GM19397 (cell line): ENCODE data around the gene SLC5A2.

Experiments
- ATAC-seq: cut with Tn5 transposase; IDR thresholded peaks from one replicate; pipeline ENCODE4 v1.9.1; 2021; ENCODE audit warnings: mild to moderate bottlenecking, moderate library complexity; ENCODE audit not compliant: unreplicated experiment

The SLC5A2 gene

DNA sequence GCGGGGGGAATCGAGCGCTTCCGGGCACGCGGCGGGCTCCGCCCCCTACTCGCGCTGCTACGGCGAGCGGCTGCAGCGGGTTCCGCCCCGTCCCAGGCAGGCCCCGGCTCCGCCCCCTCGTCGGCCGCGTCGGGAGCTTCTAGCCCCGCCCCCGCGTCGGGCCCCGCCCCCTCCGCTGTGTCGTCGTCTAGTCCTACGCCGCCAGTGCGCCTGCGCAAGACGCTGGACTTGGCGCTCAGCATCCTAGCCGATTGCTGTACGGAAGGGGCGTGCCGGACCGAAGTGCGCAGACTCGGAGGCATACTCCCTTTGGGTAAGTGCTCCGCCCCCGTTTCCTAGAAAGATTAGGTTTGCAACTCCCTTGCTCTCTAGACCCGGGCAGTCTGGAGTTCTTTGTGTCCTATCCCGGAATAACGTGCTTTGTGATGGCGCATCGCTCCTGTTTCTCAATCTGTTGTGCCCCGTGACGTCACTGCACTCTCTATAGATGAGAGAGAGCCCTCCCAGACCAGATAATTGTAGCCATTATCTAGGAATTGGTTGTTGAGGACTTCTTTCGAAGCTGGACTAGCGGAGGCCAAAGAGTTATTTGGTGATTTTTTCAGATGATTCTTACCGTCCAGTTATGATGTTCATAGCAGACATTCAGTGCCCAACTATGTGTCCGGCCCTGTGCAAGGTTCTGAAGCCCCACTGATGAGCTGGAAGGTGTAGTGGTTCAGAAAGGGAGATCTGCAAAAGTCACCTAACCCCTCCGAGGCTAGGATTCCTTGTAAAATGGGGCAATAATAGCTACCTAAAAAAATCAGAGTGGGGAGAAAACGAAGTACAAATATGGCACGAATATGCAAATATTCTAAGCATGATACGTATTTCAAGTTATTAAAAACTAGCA lies 23.0 kb upstream of the SLC5A2 start:
- ATAC-seq: peak; percentile 75

DNA sequence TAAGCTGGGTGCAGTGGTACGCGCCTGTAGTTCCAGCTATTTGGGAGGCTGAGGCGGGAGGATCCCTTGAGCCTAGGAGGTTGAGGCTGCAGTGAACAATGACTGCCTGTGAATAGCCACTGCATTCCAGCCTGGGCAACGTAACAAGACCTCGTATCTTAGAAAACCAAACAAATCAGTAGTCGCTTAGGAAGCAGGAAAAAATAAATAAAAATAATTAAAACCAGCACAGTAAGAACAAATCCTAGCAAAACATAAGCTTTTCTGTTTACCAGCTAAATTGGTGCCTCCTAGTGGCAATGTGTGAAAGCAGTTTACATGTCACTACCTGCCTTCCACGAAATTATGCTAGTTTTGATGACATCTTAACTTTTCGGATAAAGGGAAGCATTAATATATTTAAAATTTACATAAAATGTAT lies 22.3 kb upstream of the SLC5A2 start:
- ATAC-seq: no peak

DNA sequence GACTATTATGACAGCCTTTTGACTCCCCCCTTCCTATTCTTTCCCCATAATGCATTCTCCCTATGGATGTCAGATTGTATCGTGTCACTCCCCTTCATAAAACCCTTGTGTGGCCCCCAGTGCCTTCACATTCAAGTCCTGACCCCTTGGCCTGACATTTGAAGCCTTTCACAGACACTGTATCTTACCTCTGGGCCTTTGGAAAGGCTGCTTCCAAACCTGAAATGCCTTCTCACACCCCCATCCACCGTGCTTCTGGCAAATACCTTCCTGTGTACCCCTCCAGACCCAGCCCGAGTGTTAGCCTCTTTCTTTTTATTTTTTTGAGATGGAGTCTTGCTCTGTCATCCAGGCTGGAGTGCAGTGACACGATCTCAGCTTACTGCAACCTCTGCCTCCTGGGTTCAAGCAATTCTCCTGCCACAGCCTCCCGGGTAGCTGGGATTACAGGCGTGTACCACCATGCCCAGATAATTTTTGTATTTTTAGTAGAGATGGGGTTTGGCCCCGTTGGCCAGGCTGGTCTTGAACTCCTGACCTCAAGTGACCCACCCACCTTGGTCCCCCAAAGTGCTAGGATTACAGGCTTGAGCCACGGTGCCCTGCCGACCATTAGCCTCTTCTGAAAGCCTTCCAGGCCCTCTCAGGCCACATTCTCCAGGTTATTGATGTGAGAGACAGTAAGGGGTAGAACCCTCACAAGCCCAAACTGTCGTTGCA lies 21.6 kb upstream of the SLC5A2 start:
- ATAC-seq: no peak

DNA sequence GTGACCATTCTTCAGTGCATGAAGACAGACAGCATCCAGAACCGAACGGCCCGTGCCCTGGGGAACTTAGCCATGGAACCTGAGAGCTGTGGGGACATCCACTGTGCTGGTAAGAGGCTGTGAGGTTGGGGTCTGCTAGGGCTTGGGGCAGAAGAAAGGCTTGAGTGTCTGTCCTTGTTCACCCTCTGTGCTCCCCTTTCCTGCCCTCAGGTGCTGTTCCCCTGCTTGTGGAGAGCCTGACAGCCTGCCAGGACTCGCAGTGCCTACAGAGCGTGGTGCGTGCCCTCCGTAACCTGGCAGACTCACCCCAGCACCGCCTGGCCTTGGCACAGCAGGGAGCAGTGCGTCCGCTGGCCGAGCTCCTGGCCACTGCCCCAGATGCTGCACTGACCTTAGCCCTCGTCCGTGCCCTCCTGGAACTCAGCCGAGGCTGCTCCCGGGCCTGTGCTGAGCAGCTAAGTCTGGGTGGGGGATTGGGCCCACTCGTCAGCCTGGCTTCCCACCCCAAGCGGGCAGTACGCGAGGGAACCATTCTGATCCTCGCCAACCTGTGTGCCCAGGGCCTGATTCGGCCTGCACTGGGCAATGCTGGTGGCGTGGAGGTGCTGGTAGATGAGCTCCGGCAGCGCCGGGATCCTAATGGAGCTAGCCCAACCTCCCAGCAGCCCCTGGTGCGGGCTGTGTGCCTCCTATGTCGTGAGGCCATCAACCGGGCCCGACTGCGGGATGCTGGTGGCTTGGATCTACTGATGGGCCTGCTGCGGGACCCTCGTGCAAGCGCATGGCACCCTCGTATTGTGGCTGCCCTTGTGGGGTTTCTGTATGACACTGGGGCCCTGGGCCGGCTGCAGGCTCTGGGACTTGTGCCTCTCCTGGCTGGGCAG lies 20.8 kb upstream of the SLC5A2 start:
- ATAC-seq: no peak

DNA sequence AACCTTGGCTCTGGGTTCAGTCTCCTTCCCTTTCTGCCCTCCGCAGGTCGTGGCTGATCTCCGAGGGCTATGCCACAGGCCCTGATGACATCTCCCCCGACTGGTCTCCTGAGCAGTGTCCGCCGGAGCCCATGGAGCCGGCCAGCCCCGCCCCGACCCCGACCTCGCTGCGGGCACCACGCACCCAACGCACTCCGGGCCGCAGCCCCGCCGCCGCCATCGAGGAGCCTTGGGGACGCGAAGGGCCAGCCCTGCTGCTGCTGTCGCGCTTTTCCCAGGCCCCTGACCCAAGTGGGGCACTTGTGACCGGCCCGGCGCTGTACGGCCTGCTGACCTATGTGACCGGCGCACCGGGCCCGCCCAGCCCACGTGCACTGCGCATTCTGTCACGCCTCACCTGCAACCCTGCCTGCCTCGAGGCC lies 18.6 kb upstream of the SLC5A2 start:
- ATAC-seq: no peak

DNA sequence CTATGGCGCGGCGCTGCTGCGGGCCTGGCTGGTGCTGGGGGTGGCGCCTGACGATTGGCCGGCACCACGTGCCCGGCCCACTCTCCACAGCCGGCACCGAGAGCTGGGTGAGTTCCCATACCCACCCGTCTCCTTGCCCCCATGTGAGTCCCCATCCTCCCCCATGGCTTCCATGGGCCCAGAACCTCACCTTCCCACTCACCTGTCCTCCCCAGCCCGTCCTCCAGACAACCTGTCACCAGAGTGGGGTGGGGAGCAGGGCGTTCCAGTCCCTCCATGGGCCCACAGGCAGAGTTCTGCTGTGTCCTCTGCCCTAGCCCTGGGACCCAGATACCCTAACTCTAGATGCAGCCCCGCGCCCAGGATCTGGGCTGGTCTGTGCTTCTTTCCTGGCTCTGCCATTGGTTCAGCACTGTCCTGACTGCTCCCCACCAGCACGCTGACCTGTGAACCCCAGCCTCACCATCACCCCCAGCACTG lies 18.1 kb upstream of the SLC5A2 start:
- no peak for ATAC-seq

DNA sequence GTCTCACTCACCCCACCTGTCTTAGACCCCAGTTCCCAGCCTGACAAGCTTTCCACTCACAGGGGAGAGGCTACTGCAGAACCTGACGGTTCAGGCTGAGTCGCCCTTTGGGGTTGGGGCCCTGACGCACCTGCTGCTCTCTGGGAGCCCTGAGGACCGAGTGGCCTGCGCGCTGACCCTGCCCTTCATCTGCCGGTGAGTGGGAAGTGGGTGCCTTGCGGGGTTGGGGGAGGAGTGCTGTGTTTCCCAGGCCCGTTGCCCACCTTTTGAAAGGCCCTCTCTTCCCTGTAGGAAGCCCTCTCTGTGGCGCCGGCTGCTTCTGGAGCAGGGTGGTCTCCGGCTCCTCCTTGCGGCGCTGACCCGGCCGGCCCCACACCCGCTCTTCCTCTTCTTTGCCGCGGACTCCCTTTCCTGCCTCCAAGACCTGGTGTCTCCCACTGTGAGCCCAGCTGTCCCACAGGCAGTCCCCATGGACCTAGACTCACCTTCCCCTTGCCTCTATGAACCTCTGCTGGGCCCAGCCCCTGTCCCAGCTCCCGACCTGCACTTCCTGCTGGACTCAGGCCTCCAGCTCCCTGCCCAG lies 17.0 kb upstream of the SLC5A2 start:
- ATAC-seq: no peak

DNA sequence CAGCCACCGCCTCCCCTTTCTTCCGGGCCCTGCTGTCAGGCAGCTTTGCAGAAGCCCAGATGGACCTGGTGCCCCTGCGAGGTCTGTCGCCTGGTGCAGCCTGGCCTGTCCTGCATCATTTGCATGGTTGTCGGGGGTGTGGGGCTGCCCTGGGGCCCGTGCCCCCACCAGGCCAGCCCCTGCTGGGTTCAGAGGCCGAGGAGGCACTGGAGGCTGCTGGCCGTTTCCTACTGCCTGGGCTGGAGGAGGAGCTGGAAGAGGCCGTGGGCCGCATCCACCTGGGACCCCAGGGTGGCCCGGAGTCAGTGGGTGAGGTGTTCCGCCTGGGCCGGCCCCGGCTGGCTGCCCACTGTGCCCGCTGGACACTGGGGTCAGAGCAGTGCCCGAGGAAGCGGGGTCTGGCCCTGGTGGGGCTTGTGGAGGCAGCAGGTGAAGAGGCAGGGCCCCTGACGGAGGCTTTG lies 16.5 kb upstream of the SLC5A2 start:
- ATAC-seq: no peak

DNA sequence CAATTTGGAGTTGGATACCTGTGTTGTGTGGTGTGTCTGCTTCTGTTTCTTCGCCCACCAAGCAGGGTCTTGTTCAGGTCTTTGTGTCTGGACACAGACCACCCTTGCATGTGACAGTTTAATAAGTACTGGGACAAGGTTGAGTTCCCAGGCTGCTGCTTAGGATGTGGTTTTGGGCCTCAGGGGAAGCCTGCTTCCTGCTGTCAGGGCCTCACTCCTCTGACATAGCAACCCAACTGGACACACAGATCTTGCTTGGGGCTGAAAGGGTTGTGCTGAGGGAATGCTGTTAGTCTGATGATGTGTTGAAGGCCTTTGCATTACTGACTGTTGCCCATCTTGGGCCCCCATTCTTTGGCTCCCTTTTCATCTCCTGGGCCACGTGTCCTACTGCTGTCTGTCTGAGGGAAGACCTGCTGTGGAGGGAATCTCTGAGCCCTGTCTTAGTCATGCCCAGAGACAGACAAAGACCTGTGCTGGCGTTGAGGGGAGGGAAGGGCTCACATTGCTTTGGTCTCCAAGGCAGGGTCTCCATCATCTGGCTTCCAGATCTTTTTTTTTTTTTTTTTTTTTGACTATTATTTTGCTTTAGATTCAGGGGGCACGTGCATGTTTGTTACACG lies 15.7 kb upstream of the SLC5A2 start:
- no peak for ATAC-seq

DNA sequence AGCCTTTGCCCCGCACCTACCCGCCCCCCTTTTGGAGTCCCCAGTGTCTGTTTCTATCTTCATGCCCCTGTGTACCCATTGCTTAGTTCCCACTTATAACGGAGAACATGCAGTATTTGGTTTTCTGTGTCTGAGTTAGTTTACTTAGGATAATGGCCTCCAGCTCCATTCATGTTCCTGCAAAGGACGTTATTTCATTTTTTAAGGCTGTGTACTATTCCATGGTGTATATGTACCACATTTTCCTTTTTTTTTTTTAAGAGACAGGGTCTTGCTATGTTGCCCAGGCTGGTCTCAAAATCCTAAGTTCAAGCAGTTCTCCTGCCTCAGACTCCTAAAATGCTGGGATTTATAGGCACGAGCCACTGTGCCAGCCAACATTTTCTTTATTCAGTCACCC lies 15.1 kb upstream of the SLC5A2 start:
- ATAC-seq: no peak

DNA sequence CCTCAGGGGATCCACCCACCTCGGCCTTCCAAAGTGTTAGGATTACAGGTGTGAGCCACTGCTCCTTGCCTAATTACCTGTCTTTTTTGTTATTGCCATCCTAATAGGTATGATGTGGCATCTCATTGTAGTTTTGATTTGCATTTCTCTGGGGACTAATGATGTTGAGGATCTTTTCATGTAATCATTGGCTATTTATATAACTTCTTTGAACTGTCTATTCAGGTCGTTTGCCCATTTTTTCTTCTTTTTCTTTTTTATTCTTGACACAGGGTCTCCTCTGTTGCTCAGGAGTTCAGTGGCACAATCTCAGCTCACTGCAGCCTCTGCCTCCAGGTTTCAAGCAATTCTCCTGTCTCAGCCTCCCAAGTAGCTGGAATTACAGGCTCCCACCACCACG lies 12.3 kb upstream of the SLC5A2 start:
- no peak for ATAC-seq

DNA sequence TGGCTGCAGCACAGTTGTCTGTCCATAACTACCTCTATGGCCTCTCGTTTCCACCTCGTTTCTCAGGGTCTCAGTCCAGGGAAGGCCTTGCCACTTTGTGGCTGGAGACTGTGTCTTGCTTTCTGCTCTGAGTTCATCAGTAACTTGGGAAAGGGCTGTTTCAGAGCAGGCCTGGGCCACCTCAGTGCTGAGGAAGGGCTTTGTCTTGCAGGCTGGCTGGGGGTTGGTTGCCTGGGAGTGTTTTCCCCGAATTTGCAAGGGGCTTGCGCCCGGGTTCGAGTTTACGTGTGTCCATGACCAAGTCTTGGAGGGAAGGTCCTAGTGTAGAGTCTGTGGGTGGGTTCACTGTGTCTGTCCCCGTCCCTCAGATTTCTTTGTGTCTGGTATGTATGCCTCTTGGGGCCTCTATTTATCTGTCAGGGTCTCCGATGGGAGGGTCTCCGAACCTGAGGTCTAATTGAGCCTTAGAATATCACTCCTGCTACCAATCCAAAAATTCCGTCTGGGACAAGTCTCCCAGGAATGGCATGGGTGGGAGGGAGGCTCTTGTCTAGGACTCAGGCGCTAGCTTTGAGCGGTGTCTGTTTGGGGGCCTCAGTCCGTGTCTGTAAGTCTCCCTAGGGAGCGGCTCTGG lies 11.6 kb upstream of the SLC5A2 start:
- ATAC-seq: no peak

DNA sequence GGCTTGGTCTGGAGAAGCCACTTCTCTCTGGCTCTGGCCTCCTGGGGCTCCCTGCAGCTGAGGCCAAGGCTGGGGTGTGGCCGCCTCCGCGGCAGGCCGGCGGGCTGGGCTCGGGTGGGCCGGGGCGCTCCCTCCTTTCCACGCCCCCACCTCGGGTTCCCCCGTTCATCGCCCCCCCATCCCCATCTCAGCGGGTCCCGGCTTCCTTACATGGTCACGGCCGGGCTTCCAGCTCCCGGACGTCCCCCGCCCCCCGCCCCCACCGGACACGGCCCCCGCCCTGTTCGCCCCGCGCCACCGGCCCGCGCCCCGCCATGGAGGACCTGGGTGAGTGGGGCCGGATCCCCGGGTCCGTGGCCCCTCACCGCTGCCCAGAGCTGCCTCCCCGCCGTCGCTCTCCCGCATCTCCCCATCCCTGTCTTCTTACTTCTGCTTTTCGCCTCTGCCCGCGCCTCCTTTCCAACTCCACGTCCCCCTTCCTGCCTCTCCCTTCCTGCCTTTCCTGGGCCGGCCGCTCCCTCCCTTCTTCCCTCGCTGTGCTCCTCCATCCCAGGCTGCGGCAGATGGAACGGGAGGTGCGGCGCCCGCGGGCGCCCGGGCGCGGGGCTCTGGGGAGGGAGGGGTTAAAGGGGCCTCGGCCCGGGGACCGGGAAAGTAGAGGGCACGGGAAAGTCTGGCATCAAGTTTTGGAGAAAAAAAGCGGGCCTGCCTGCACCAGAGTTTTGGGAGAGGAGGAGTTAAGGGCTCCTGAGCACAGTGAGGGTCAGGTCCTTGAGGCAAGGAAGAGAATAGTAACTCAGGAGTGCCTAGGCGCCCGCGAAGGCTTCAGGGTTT lies 10.8 kb upstream of the SLC5A2 start, which contains the start of gene TGFB1I1:
Gene TGFB1I1, plus strand, starts transcription at position 278 of the 834 bp plus-strand sequence. Its CDS starts 37 bp downstream, at position 315.
- ATAC-seq: no peak

DNA sequence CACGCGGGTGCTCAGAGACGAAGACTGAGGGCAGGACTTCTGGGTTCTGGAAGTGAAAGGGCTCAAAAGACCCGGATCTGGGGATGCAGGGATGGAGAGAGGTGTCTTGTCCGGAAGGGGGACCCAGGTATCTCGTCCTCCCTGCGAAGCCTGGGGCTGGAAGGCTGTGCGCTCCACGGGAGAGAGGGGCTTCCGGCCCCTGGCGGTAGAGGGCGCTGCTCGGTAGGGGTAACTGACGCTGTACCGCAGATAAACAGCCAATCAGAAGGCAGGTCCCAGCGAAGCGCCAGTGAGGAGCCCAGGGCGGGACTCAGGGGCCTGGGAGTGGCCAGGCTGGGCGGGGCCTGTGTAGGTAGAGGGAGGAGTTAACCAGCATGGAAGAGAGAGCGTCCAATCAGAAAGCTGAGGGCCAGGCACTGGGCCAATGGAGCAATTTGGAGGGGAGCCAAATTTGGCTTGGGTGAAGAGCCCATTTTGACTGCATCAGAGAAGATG lies 10.2 kb upstream of the SLC5A2 start:
- no peak for ATAC-seq

DNA sequence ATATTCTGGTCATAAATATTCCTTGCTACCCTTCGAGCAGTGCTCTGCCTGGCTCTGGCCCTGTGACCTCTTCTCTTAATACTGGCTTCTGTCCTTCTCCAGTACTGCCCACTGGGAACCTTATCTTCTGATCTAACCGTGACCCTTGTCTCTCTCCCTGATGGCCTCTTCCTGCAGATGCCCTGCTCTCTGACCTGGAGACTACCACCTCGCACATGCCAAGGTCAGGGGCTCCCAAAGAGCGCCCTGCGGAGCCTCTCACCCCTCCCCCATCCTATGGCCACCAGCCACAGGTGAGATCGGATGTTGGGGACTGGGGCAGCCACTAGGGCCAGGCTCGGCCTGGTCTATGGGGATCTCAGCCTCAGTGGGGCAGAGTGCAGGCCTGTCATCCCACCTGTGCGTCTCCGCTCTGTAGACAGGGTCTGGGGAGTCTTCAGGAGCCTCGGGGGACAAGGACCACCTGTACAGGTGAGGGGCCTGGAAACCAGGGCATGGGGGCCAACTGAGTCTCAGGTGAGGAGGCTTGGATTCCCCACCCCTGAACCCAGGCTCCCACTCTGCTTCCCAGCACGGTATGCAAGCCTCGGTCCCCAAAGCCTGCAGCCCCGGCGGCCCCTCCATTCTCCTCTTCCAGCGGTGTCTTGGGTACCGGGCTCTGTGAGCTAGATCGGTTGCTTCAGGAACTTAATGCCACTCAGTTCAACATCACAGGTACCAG lies 9.5 kb upstream of the SLC5A2 start:
- no peak for ATAC-seq

DNA sequence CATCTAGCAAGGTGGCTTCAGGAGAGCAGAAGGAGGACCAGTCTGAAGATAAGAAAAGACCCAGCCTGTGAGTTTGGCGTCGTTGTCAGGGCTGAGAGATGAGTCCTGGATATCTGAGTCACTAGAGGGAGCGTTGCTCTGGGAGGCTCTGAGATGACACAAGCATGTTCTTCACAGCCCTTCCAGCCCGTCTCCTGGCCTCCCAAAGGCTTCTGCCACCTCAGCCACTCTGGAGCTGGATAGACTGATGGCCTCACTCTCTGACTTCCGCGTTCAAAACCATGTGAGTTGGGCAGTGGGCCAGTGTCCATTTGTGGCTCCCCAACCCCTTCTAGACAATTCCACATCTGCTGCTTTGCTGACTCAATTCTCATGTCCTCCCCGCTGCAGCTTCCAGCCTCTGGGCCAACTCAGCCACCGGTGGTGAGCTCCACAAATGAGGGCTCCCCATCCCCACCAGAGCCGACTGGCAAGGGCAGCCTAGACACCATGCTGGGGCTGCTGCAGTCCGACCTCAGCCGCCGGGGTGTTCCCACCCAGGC lies 8.7 kb upstream of the SLC5A2 start:
- no peak for ATAC-seq
